ENCODE measurements around the gene DIAPH1. TPM values are rescaled to one million over a fixed set of nuclear protein-coding genes. Genes with fewer than 3 reads are reported as not detected.

The DIAPH1 gene
- total RNA-seq, 2 donors from 2014 or later: 256 to 327 TPM

DNA sequence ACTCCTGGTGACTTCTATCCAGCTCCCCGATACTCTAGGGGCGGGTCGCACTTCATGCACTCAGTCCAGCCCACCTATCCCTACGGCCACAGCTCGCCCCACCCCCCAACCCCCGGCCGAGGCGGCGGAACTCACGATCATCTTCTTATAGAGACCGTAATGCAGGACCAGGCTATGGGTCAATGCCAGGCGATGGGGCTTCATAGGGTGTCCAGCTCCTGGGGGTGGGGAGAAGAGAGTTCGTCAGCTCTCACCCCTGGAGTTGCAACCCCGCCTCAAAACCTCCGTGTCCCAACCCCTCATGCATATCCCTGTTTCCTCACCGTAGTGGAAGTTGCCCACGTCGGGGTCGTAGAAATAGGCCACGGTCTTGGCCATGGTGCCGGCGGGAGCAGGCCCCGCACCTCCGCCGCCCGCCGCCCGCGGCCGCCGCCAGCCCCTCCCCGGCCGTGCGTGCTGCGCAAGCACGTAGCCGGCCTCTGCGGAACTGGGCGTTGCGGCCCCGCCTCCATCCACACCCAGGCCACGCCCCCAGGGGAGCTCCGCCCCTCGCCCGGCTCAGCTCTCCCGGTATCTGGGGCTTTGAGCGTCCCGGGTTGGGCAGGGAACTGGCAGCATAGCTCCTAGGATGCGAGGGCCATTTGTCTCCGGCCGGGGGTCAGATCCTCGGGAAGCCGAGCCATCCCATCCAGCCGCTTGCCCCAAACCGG is 17.8 kb upstream of the DIAPH1 start, which contains the start of the genes HDAC3 and RELL2:
Gene HDAC3 (minus strand): TSS at position 437 of the 710 bp plus-strand sequence. CDS start 59 bp downstream, at position 378.
Gene RELL2 (plus strand): TSS at position 585 of the 710 bp plus-strand sequence. CDS start 1,229 bp downstream, outside the sequence.
- Mint-ChIP-seq H3K27me3 (no peaks in the 10 kb centered on the region), H3K36me3 (ENCODE audit: low read depth) (peaks cover 9% of the 10 kb centered on the region), H3K4me1 (peaks cover 38% of the 10 kb centered on the region), H3K27ac (peak within 1 kb of the TSS; percentile 92), H3K4me3 (peak within 1 kb of the TSS; percentile 91)
- no peaks in the 10 kb centered on the region for H3K9me3 ChIP-seq (ENCODE audit: control insufficient read depth, low read length, poor library complexity, severe bottlenecking)
- ATAC-seq (peak; percentile 91), DNase-seq (peak; percentile 92 to 97 (median 93))

GRCh38 chr5:141636106-141636412 is 17.3 kb upstream of the DIAPH1 start:
- no peaks in the 10 kb centered on the region for H3K9me3 ChIP-seq (ENCODE audit: control insufficient read depth, low read length, poor library complexity, severe bottlenecking)
- Mint-ChIP-seq H3K27ac (peak overlapping the region; percentile 92), H3K27me3 (no peaks in the 10 kb centered on the region), H3K4me3 (peak overlapping the region; percentile 91), H3K36me3 (ENCODE audit: low read depth) (peaks cover 9% of the 10 kb centered on the region), H3K4me1 (peaks cover 35% of the 10 kb centered on the region)
- ATAC-seq (no peak), DNase-seq (no peak)

- DNase-seq (no peak), ATAC-seq (no peak)
- Mint-ChIP-seq H3K27me3 (no peaks in the 10 kb centered on the region), H3K27ac (peak overlapping the region; percentile 92), H3K4me3 (peak overlapping the region; percentile 91), H3K36me3 (ENCODE audit: low read depth) (peaks cover 6% of the 10 kb centered on the region), H3K4me1 (peaks cover 31% of the 10 kb centered on the region)
- no peaks in the 10 kb centered on the region for H3K9me3 ChIP-seq (ENCODE audit: control insufficient read depth, low read length, poor library complexity, severe bottlenecking)
These were observed 16.8 kb upstream of the DIAPH1 start for GRCh38 chr5:141635646-141636045.

DNA sequence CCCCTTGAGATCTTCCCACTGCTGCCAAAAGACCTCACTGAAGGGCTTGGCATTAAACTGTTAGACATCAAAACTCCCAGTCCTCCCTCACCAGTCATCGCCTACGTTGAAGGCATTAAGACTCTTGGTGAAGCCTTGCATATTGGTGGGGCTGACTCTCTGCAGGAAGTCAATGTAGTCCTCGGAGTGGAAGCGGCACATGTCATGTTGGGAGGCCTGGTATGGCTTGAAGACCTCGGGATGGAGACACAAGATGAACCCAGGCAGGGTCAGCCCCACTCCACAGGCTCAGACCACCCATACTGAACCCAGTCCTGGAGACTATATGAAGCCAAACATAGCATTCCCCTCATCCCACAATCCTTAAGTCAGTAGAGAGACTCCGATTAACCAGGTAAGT is 15.9 kb upstream of the DIAPH1 start:
- H3K27ac Mint-ChIP-seq: peak overlapping the region; percentile 92
- H3K9me3 ChIP-seq (ENCODE audit: control insufficient read depth, low read length, poor library complexity, severe bottlenecking): no peaks in the 10 kb centered on the region
- peak overlapping the region; percentile 91 for H3K4me3 Mint-ChIP-seq
- peaks cover 6% of the 10 kb centered on the region for H3K36me3 Mint-ChIP-seq (ENCODE audit: low read depth)
- no peaks in the 10 kb centered on the region for H3K27me3 Mint-ChIP-seq
- DNase-seq: no peak
- peaks cover 33% of the 10 kb centered on the region for H3K4me1 Mint-ChIP-seq
- no peak for ATAC-seq

- no peaks in the 10 kb centered on the region for H3K27me3 Mint-ChIP-seq
These were observed 15.2 kb upstream of the DIAPH1 start for GRCh38 chr5:141633871-141634561.

DNA sequence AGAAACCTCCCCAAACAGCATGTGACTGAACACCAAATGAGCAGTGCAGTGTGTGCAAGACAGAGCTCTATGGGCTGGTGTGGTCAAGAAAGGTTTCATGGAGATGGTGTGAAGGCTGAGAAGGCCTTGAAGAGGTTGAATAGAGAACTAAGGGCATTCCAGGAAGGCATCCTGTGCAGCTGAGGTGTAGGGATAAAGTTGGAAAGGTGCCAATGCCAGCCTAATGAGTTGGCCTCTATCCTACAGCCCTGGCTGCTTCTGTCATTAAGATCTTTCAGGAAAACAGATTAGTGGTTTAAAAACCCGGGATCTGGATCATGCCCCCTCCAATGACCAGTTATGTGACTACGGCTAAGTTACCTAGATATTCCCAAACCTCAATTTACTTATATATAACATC is 13.8 kb upstream of the DIAPH1 start:
- no peaks in the 10 kb centered on the region for H3K9me3 ChIP-seq (ENCODE audit: control insufficient read depth, low read length, poor library complexity, severe bottlenecking)
- Mint-ChIP-seq H3K27me3 (no peaks in the 10 kb centered on the region), H3K36me3 (ENCODE audit: low read depth) (peaks cover 10% of the 10 kb centered on the region), H3K4me1 (peaks cover 30% of the 10 kb centered on the region), H3K4me3 (no peak overlapping the region), H3K27ac (no peak overlapping the region)
- no peak for DNase-seq
- no peak for ATAC-seq

More at GRCh38 chr5:141633871-141634561, 15.2 kb upstream of the DIAPH1 start:
- Mint-ChIP-seq H3K27ac (peak overlapping the region; percentile 92), H3K36me3 (ENCODE audit: low read depth) (peaks cover 6% of the 10 kb centered on the region), H3K4me3 (peak overlapping the region; percentile 91), H3K4me1 (peaks cover 33% of the 10 kb centered on the region)
- DNase-seq (no peak), ATAC-seq (no peak)
- H3K9me3 ChIP-seq (ENCODE audit: control insufficient read depth, low read length, poor library complexity, severe bottlenecking): no peaks in the 10 kb centered on the region

DNA sequence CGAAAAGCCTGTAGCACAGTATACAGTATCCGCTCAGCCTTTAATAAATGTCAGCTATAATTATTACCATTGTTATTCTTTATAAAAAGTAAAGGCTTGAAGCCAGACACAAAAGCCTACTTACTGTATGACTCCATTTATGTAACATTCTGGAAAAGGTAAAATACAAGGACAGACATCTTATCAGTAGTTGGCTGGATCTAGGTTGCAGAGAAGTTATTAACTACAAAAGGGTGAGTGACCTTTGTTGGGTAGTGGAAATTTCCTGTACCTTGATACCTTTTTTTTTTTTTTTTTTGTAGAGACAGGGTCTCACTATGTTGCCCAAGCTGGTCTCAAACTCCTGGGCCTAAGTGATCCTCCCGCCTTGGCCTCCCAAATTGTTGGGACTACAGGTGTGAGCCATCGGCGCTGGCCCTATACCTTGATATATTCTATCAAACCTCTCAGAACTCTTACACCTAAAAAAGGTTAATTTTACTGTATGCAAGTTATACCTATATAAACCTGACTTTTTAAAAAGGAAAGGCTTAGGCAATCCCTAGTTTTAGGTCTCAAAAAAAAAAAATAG is 11.9 kb upstream of the DIAPH1 start:
- H3K36me3 Mint-ChIP-seq (ENCODE audit: low read depth): peaks cover 13% of the 10 kb centered on the region
- H3K4me1 Mint-ChIP-seq: peaks cover 26% of the 10 kb centered on the region
- ATAC-seq (no peak), DNase-seq (no peak)
- no peak overlapping the region for H3K4me3 Mint-ChIP-seq
- H3K27ac Mint-ChIP-seq: peak overlapping the region; percentile 19
- no peaks in the 10 kb centered on the region for H3K27me3 Mint-ChIP-seq
- H3K9me3 ChIP-seq (ENCODE audit: control insufficient read depth, low read length, poor library complexity, severe bottlenecking): no peaks in the 10 kb centered on the region

GRCh38 chr5:141628175-141628788 is 9.5 kb upstream of the DIAPH1 start:
- Mint-ChIP-seq H3K27me3 (no peaks in the 10 kb centered on the region), H3K4me3 (no peak overlapping the region), H3K4me1 (peaks cover 9% of the 10 kb centered on the region), H3K36me3 (ENCODE audit: low read depth) (peaks cover 9% of the 10 kb centered on the region), H3K27ac (peak overlapping the region; percentile 32)
- ATAC-seq: no peak
- no peak for DNase-seq
- no peaks in the 10 kb centered on the region for H3K9me3 ChIP-seq (ENCODE audit: control insufficient read depth, low read length, poor library complexity, severe bottlenecking)

DNA sequence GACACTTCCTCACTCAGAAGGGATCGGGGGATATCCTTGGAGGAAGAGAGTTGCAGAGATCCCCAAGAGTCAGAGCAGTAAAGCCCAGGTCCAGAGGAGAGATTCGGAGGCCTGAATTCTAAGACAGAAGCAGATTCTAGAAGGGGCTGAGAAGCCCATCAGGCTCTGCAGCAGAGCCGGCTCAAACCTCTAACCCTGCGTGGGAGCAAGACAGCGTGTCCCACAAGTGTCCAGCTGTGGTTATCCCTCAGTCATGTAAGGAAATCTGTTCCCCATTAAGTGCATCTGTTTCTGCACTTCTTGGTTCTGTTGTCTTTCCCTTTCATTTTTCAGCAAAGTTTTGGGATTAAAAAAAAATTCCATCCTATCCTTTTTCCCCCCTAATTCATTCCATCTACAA is 4.8 kb upstream of the DIAPH1 start:
- peak overlapping the region; percentile 70 for H3K27ac Mint-ChIP-seq
- H3K36me3 Mint-ChIP-seq (ENCODE audit: low read depth): peaks cover 8% of the 10 kb centered on the region

DNA sequence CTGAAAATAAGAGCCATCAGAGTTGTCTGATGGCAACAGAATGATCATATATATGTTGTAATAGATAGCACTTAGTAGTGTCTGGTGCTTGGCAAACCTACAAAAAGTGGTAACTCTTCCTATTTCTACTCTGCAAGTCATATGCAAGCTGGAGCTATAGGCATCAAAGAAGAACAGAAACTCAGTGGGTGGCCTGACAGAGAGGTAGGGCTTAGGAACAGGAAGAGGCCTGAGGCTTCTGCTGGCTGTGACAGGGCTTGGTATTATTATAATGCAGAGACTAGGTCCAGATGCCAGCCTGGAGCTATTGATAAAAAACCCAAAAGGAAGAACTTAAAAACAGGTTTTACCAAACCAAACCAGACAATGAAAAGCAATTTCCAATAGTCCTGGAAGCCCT is 4.4 kb upstream of the DIAPH1 start:
- no peaks in the 10 kb centered on the region for H3K9me3 ChIP-seq (ENCODE audit: control insufficient read depth, low read length, poor library complexity, severe bottlenecking)
- Mint-ChIP-seq H3K4me3 (peak overlapping the region; percentile 64), H3K27me3 (no peaks in the 10 kb centered on the region), H3K27ac (peak overlapping the region; percentile 70), H3K4me1 (peaks cover 13% of the 10 kb centered on the region), H3K36me3 (ENCODE audit: low read depth) (peaks cover 10% of the 10 kb centered on the region)
- DNase-seq (no peak), ATAC-seq (no peak)

More for the DNA sequence above, 4.8 kb upstream of the DIAPH1 start:
- ATAC-seq (no peak), DNase-seq (no peak)
- no peaks in the 10 kb centered on the region for H3K9me3 ChIP-seq (ENCODE audit: control insufficient read depth, low read length, poor library complexity, severe bottlenecking)
- Mint-ChIP-seq H3K27me3 (no peaks in the 10 kb centered on the region), H3K4me1 (peaks cover 13% of the 10 kb centered on the region), H3K4me3 (no peak overlapping the region)

- H3K4me3 Mint-ChIP-seq: peak overlapping the region; percentile 100
- DNase-seq: peak; percentile 21 to 45 (median 29)
- peaks cover 10% of the 10 kb centered on the region for H3K36me3 Mint-ChIP-seq (ENCODE audit: low read depth)
- peaks cover 42% of the 10 kb centered on the region for H3K4me1 Mint-ChIP-seq
- H3K27ac Mint-ChIP-seq: peak overlapping the region; percentile 98
- ATAC-seq: peak; percentile 36
- H3K27me3 Mint-ChIP-seq: no peaks in the 10 kb centered on the region
- no peaks in the 10 kb centered on the region for H3K9me3 ChIP-seq (ENCODE audit: control insufficient read depth, low read length, poor library complexity, severe bottlenecking)
These were observed 583 bp downstream of the DIAPH1 start for GRCh38 chr5:141618030-141618803.

DNA sequence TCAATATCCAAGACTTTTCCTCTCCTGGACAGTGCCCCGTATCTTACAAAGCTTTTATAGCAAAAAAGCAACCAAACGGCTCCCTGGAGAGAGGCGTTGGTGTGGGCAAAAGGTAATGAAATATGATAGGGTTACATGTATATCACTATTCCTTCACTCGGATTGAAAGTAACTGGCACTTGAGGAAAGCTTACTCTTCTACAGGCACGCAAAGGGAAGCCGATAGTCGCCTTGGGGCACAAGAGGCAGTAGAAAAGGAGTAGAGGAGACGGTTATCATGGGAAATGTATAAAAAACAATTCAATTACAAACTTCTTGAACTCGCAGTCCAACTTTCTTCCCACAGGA is 1.1 kb downstream of the DIAPH1 start:
- Mint-ChIP-seq H3K27me3 (no peaks in the 10 kb centered on the region), H3K36me3 (ENCODE audit: low read depth) (peaks cover 10% of the 10 kb centered on the region), H3K27ac (peak overlapping the region; percentile 98), H3K4me1 (peaks cover 44% of the 10 kb centered on the region), H3K4me3 (peak overlapping the region; percentile 100)
- no peak for ATAC-seq
- no peak for DNase-seq
- H3K9me3 ChIP-seq (ENCODE audit: control insufficient read depth, low read length, poor library complexity, severe bottlenecking): no peaks in the 10 kb centered on the region

Data from T-helper 17 cell (primary cell).